H9 (cell line): ENCODE data around the gene ZNF485. TPM values are rescaled to one million over a fixed set of nuclear protein-coding genes. Genes with fewer than 3 reads are reported as not detected.

Source experiments
- DNase-seq: peaks from one replicate; pipeline ENCODE4 v3.0.0-alpha.2; 2017
- H2AFZ ChIP-seq: one replicate; pipeline ENCODE4 v1.6.1; 2013; ENCODE audit warnings: mild to moderate bottlenecking, low read length, control low read depth, moderate library complexity
- H2AK5ac ChIP-seq: 2 replicates; pipeline ENCODE4 v1.6.1; 2013; ENCODE audit warnings: low read length, control low read depth, mixed read lengths; ENCODE audit not compliant: insufficient read length
- H2BK120ac ChIP-seq: one replicate; pipeline ENCODE4 v1.6.1; 2013; ENCODE audit warnings: low read depth, mild to moderate bottlenecking, low read length, control low read depth, inconsistent platforms; ENCODE audit not compliant: poor library complexity, severe bottlenecking
- H2BK12ac ChIP-seq: 2 replicates; pipeline ENCODE4 v1.6.1; 2013; ENCODE audit warnings: low read length, control low read depth, mixed read lengths, low read depth; ENCODE audit not compliant: insufficient read length
- H2BK15ac ChIP-seq: 2 replicates; pipeline ENCODE4 v1.6.1; 2013; ENCODE audit warnings: low read depth, low read length, control low read depth
- H2BK20ac ChIP-seq: one replicate; pipeline ENCODE4 v1.6.1; 2013; ENCODE audit warnings: low read depth, mild to moderate bottlenecking, low read length, control low read depth, inconsistent platforms; ENCODE audit not compliant: poor library complexity, severe bottlenecking
- H2BK5ac ChIP-seq: 2 replicates; pipeline ENCODE4 v1.6.1; 2013; ENCODE audit warnings: low read length, control low read depth, mixed read lengths; ENCODE audit not compliant: insufficient read length
- H3K14ac ChIP-seq: 2 replicates; pipeline ENCODE4 v1.6.1; 2013; ENCODE audit warnings: low read length, control low read depth; ENCODE audit not compliant: insufficient read depth
- H3K18ac ChIP-seq: 2 replicates; pipeline ENCODE4 v1.6.1; 2013; ENCODE audit warnings: low read depth, mild to moderate bottlenecking, mixed read lengths, low read length, control low read depth; ENCODE audit not compliant: insufficient read length
- H3K23ac ChIP-seq: 2 replicates; pipeline ENCODE4 v1.6.1; 2013; ENCODE audit warnings: low read length, control low read depth, mixed read lengths, low read depth; ENCODE audit not compliant: insufficient read length
- H3K23me2 ChIP-seq: 2 replicates; pipeline ENCODE4 v1.6.1; 2013; ENCODE audit warnings: low read depth, mild to moderate bottlenecking, mixed read lengths, low read length, control low read depth; ENCODE audit not compliant: insufficient read length, poor library complexity, severe bottlenecking
- H3K27ac ChIP-seq: 2 replicates; pipeline ENCODE4 v1.5.1; 2013; ENCODE audit warnings: low read length, control low read depth, mixed read lengths, low read depth; ENCODE audit not compliant: insufficient read length
- H3K27me3 ChIP-seq: 2 replicates; pipeline ENCODE4 v1.6.1; 2013; ENCODE audit warnings: low read length, control low read depth, inconsistent platforms; ENCODE audit not compliant: insufficient read depth
- H3K4ac ChIP-seq: 2 replicates; pipeline ENCODE4 v1.6.1; 2013; ENCODE audit warnings: low read depth, mild to moderate bottlenecking, control low read depth, inconsistent platforms, low read length, moderate library complexity
- H3K4me1 ChIP-seq: 2 replicates; pipeline ENCODE4 v1.6.1; 2013; ENCODE audit warnings: low read length, control low read depth, inconsistent platforms; ENCODE audit not compliant: insufficient read depth
- H3K4me2 ChIP-seq: 2 replicates; pipeline ENCODE4 v1.6.1; 2013; ENCODE audit warnings: low read length, control low read depth, mixed read lengths; ENCODE audit not compliant: insufficient read length, insufficient read depth
- H3K56ac ChIP-seq: 2 replicates; pipeline ENCODE4 v1.6.1; 2013; ENCODE audit warnings: low read depth, mild to moderate bottlenecking, mixed read lengths, low read length, control low read depth; ENCODE audit not compliant: insufficient read length
- H3K79me1 ChIP-seq: 2 replicates; pipeline ENCODE4 v1.6.1; 2013; ENCODE audit warnings: low read depth, mild to moderate bottlenecking, moderate library complexity, low read length, control low read depth, inconsistent platforms; ENCODE audit not compliant: insufficient read depth, poor library complexity, severe bottlenecking
- H3K79me2 ChIP-seq: 2 replicates; pipeline ENCODE4 v1.6.1; 2013; ENCODE audit warnings: low read length, control low read depth, inconsistent platforms; ENCODE audit not compliant: insufficient read depth
- H3K9ac ChIP-seq: 2 replicates; pipeline ENCODE4 v1.6.1; 2013; ENCODE audit warnings: low read length, control low read depth, mixed read lengths; ENCODE audit not compliant: insufficient read length; ENCODE audit errors: extremely low read depth
- H3K9me3 ChIP-seq: one replicate; pipeline ENCODE4 v1.6.1; 2013; ENCODE audit warnings: low read depth, low read length, inconsistent platforms; ENCODE audit not compliant: control insufficient read depth
- H3T11ph ChIP-seq: one replicate; pipeline ENCODE4 v1.6.1; 2013; ENCODE audit warnings: mild to moderate bottlenecking, low read length, control low read depth, inconsistent platforms
- H4K20me1 ChIP-seq: one replicate; pipeline ENCODE4 v1.6.1; 2013; ENCODE audit not compliant: control insufficient read depth, insufficient read length, insufficient read depth
- H4K5ac ChIP-seq: 2 replicates; pipeline ENCODE4 v1.6.1; 2013; ENCODE audit warnings: low read depth, mild to moderate bottlenecking, mixed read lengths, low read length, control low read depth; ENCODE audit not compliant: insufficient read length
- H4K8ac ChIP-seq: replicated peaks from 2 replicates; pipeline ENCODE4 v1.6.1; 2013; ENCODE audit warnings: low read length, control low read depth, mixed read lengths, low read depth; ENCODE audit not compliant: insufficient read length
- H4K91ac ChIP-seq: 2 replicates; pipeline ENCODE4 v1.6.1; 2013; ENCODE audit warnings: low read depth, mild to moderate bottlenecking, moderate library complexity, mixed read lengths, low read length, control low read depth; ENCODE audit not compliant: insufficient read length
- H3K27ac Mint-ChIP-seq, 3 experiments: 2 replicates in 2 of 3; 3 replicates in 1 of 3; pipeline ENCODE4 v1.8.0; 2020 to 2021; ENCODE audit warnings: mixed read lengths in 3 of 3, mild to moderate bottlenecking in 1 of 3, moderate library complexity in 1 of 3
- H3K27me3 Mint-ChIP-seq: 2 replicates; pipeline ENCODE4 v1.8.0; 2021; ENCODE audit warnings: low read depth, mild to moderate bottlenecking, moderate library complexity, mixed read lengths
- H3K36me3 Mint-ChIP-seq, 3 experiments: 2 replicates in 2 of 3; 3 replicates in 1 of 3; pipeline ENCODE4 v1.8.0; 2020 to 2021; ENCODE audit warnings: low read depth in 3 of 3, mixed read lengths in 3 of 3; ENCODE audit not compliant: insufficient read depth in 1 of 3
- H3K4me1 Mint-ChIP-seq, 2 experiments: 2 replicates each; pipeline ENCODE4 v1.8.0; 2020; ENCODE audit warnings: mixed read lengths in 2 of 2
- H3K4me3 Mint-ChIP-seq, 2 experiments: 2 replicates in 1 of 2; 3 replicates in 1 of 2; pipeline ENCODE4 v1.8.0; 2020 to 2021; ENCODE audit warnings: mild to moderate bottlenecking in 2 of 2, mixed read lengths in 2 of 2, moderate library complexity in 1 of 2
- H3K9me3 Mint-ChIP-seq, 2 experiments: 2 replicates in 1 of 2; 3 replicates in 1 of 2; pipeline ENCODE4 v1.8.0; 2020; ENCODE audit warnings: mild to moderate bottlenecking in 2 of 2, mixed read lengths in 2 of 2, moderate library complexity in 1 of 2
- WGBS: extraction: QIAGEN DNeasy Blood & Tissue Kit; methylation state at CpG from one replicate; pipeline ENCODE4 v1.1.7; 2013; ENCODE audit warnings: missing lambda C conversion rate, low lambda C conversion rate, mixed read lengths; ENCODE audit not compliant: insufficient read length; ENCODE audit errors: extremely low coverage; 5-methylcytosine and 5-hydroxymethylcytosine counted together
- total RNA-seq: library from RNA; stranded (reverse); gene quantifications from 2 replicates; pipeline ENCODE4 v1.2.1, GENCODE V29; 2021
- TF ChIP-seq, protein P1 (sequence below): fragments of 200-600 bp; sonication (generic); conservative IDR thresholded peaks from 3 replicates; pipeline ENCODE4 v1.8.0; 2021; ENCODE audit warnings: antibody characterized with exemption, mild to moderate bottlenecking

Gene ZNF485
- total RNA-seq, 1 experiment from 2014 or later, result 8.9 TPM

DNA sequence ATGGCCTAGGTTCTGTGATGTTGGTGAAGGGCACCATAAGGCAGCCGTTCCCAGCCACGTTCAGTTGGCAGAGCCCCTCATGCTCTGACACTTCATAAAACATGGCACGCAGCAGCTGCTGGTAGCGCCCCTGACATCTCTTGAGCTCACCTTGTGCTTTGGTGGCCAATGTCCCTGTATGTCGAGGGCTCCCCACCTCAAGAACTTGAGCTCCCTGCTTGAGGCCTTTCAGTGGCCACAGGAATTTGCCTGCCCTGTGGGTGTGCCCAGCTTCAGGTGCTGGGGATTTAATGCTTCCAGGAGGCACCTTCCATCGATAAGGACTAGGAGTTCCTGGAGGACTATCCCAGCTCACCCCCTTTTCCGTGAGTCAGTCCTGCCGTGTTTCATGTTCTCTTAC lies 52.0 kb downstream of the ZNF485 start:
- no peak overlapping the region for H3K9ac ChIP-seq
- TF ChIP-seq, protein P1, sequence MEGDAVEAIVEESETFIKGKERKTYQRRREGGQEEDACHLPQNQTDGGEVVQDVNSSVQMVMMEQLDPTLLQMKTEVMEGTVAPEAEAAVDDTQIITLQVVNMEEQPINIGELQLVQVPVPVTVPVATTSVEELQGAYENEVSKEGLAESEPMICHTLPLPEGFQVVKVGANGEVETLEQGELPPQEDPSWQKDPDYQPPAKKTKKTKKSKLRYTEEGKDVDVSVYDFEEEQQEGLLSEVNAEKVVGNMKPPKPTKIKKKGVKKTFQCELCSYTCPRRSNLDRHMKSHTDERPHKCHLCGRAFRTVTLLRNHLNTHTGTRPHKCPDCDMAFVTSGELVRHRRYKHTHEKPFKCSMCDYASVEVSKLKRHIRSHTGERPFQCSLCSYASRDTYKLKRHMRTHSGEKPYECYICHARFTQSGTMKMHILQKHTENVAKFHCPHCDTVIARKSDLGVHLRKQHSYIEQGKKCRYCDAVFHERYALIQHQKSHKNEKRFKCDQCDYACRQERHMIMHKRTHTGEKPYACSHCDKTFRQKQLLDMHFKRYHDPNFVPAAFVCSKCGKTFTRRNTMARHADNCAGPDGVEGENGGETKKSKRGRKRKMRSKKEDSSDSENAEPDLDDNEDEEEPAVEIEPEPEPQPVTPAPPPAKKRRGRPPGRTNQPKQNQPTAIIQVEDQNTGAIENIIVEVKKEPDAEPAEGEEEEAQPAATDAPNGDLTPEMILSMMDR, result no peak
- H4K91ac ChIP-seq, result no peak overlapping the region
- H2BK12ac ChIP-seq, result no peak overlapping the region
- no peak overlapping the region for H3T11ph ChIP-seq
- no peaks in the 10 kb centered on the region for H3K79me2 ChIP-seq
- H2BK5ac ChIP-seq, result no peak overlapping the region
- no peak overlapping the region for H3K18ac ChIP-seq
- H3K4me3 Mint-ChIP-seq, result no peak overlapping the region
- no peak overlapping the region for H3K4ac ChIP-seq
- no peaks in the 10 kb centered on the region for H4K20me1 ChIP-seq
- no peaks in the 10 kb centered on the region for H3K9me3 ChIP-seq
- no peak for DNase-seq
- H3K23me2 ChIP-seq, result no peaks in the 10 kb centered on the region
- H4K5ac ChIP-seq, result no peak overlapping the region
- H2BK15ac ChIP-seq, result no peak overlapping the region
- H3K4me1 Mint-ChIP-seq, result peaks cover 3 to 6% of the 10 kb centered on the region in 2 experiments; a peak in 2 of 4 replicates
- H2AK5ac ChIP-seq, result no peak overlapping the region
- peaks cover 0 to 8% of the 10 kb centered on the region in 2 experiments; a peak in 4 of 5 replicates for H3K9me3 Mint-ChIP-seq
- no peak overlapping the region for H4K8ac ChIP-seq
- H2BK20ac ChIP-seq, result no peak overlapping the region
- H3K23ac ChIP-seq, result no peak overlapping the region
- H2BK120ac ChIP-seq, result no peak overlapping the region
- no peak overlapping the region for H3K14ac ChIP-seq
- H3K56ac ChIP-seq, result no peak overlapping the region
- no peaks in the 10 kb centered on the region for H3K27me3 ChIP-seq
- H3K36me3 Mint-ChIP-seq, result peaks cover 0 to 2% (median 0%) of the 10 kb centered on the region in 3 experiments; a peak in 1 of 7 replicates
- no CpG with 5 or more reads among the region's 8 CpGs for WGBS
- peaks cover 7% of the 10 kb centered on the region; the same call in 1 of the 2 replicates for H3K27me3 Mint-ChIP-seq
- H3K4me1 ChIP-seq, result no peaks in the 10 kb centered on the region
- H3K79me1 ChIP-seq, result no peaks in the 10 kb centered on the region
- H2AFZ ChIP-seq, result no peak overlapping the region
- no peak overlapping the region for H3K27ac ChIP-seq
- no peak overlapping the region for H3K27ac Mint-ChIP-seq
- no peak overlapping the region for H3K4me2 ChIP-seq
